Measurements from ENCODE around the gene CLEC2L. TPM values are rescaled to one million over a fixed set of nuclear protein-coding genes. Genes with fewer than 3 reads are reported as not detected.

The CLEC2L gene
- total and polyA plus RNA-seq, 2 experiments from 2014 or later, result not detected

- no peak overlapping the region for H2AFZ ChIP-seq
- H3K4me2 ChIP-seq, result no peak overlapping the region
- peaks cover 44% of the 10 kb centered on the region for H3K27me3 ChIP-seq
- H3K4me1 ChIP-seq (ENCODE audit: insufficient read depth), result peaks cover 9% of the 10 kb centered on the region
- no peaks in the 10 kb centered on the region for H3K9me2 ChIP-seq (replicated peaks; ENCODE audit: insufficient read depth)
- no peaks in the 10 kb centered on the region for H4K20me1 ChIP-seq (ENCODE audit: insufficient read depth, poor library complexity, severe bottlenecking)
- 69% methylated on average over 4 of the region's 4 CpGs for WGBS (ENCODE audit: low lambda C conversion rate, missing lambda C conversion rate)
- H3K27ac ChIP-seq, result no peak overlapping the region
- H3K79me2 ChIP-seq, result no peaks in the 10 kb centered on the region
- no peak for DNase-seq (ENCODE audit: low spot score)
- H3K4me3 ChIP-seq, result no peak overlapping the region
- H3K9me3 ChIP-seq (ENCODE audit: low read depth), result no peaks in the 10 kb centered on the region
- no peak for TF ChIP-seq CTCF (IDR thresholded peaks at IDR 0.05; ENCODE audit: poor library complexity)
- no peak for TF ChIP-seq EZH2phosphoT487 (IDR thresholded peaks at IDR 0.05; ENCODE audit: low read depth, severe bottlenecking, unreplicated experiment)
- no peak for TF ChIP-seq EZH2 (IDR thresholded peaks at IDR 0.05; ENCODE audit: borderline replicate concordance)
- H3K36me3 ChIP-seq (replicated peaks; ENCODE audit: insufficient read depth, low read depth), result no peaks in the 10 kb centered on the region
Measured at GRCh38 chr7:139481364-139481763, 42.1 kb upstream of the CLEC2L start.

- Histone ChIP-seq H3K9me3 (ENCODE audit: low read depth) (no peaks in the 10 kb centered on the region), H3K4me1 (ENCODE audit: insufficient read depth) (peaks cover 9% of the 10 kb centered on the region), H3K9me2 (replicated peaks; ENCODE audit: insufficient read depth) (no peaks in the 10 kb centered on the region), H3K36me3 (replicated peaks; ENCODE audit: insufficient read depth, low read depth) (no peaks in the 10 kb centered on the region), H3K4me2 (peak overlapping the region; percentile 81), H3K79me2 (no peaks in the 10 kb centered on the region), H3K4me3 (no peak overlapping the region), H3K27ac (no peak overlapping the region), H2AFZ (no peak overlapping the region), H4K20me1 (ENCODE audit: insufficient read depth, poor library complexity, severe bottlenecking) (no peaks in the 10 kb centered on the region), H3K27me3 (peaks cover 47% of the 10 kb centered on the region)
- TF ChIP-seq EZH2 (IDR thresholded peaks at IDR 0.05; ENCODE audit: borderline replicate concordance), result peak; percentile 56
- TF ChIP-seq EZH2phosphoT487 (IDR thresholded peaks at IDR 0.05; ENCODE audit: low read depth, severe bottlenecking, unreplicated experiment), result no peak
- DNase-seq (ENCODE audit: low spot score), result no peak
- WGBS (ENCODE audit: low lambda C conversion rate, missing lambda C conversion rate), result 69% methylated on average over 7 of the region's 8 CpGs
Measured at GRCh38 chr7:139482122-139482521, 41.4 kb upstream of the CLEC2L start.

GRCh38 chr7:139482662-139483466 is 40.6 kb upstream of the CLEC2L start:
- no peaks in the 10 kb centered on the region for H3K9me2 ChIP-seq (replicated peaks; ENCODE audit: insufficient read depth)
- no peaks in the 10 kb centered on the region for H4K20me1 ChIP-seq (ENCODE audit: insufficient read depth, poor library complexity, severe bottlenecking)
- no peaks in the 10 kb centered on the region for H3K9me3 ChIP-seq (ENCODE audit: low read depth)
- peaks cover 49% of the 10 kb centered on the region for H3K27me3 ChIP-seq
- H3K4me1 ChIP-seq (ENCODE audit: insufficient read depth), result peaks cover 9% of the 10 kb centered on the region
- H3K36me3 ChIP-seq (replicated peaks; ENCODE audit: insufficient read depth, low read depth), result no peaks in the 10 kb centered on the region
- H3K79me2 ChIP-seq, result no peaks in the 10 kb centered on the region
- 4% methylated on average over 78 of the region's 90 CpGs for WGBS (ENCODE audit: low lambda C conversion rate, missing lambda C conversion rate)
- peak overlapping the region; percentile 26 for H3K4me3 ChIP-seq
- DNase-seq (ENCODE audit: low spot score), result peak; percentile 41
- no peak overlapping the region for H3K27ac ChIP-seq
- peak overlapping the region; percentile 81 for H3K4me2 ChIP-seq
- TF ChIP-seq CTCF (IDR thresholded peaks at IDR 0.05; ENCODE audit: poor library complexity) (no peak), EZH2phosphoT487 (IDR thresholded peaks at IDR 0.05; ENCODE audit: low read depth, severe bottlenecking, unreplicated experiment) (peak; percentile 34), EZH2 (IDR thresholded peaks at IDR 0.05; ENCODE audit: borderline replicate concordance) (peak; percentile 86)
- H2AFZ ChIP-seq, result peak overlapping the region; percentile 60

- H3K27ac ChIP-seq, result no peak overlapping the region
- H3K79me2 ChIP-seq, result no peaks in the 10 kb centered on the region
- peaks cover 9% of the 10 kb centered on the region for H3K4me1 ChIP-seq (ENCODE audit: insufficient read depth)
- no peak overlapping the region for H3K4me3 ChIP-seq
- no peaks in the 10 kb centered on the region for H3K9me3 ChIP-seq (ENCODE audit: low read depth)
- H2AFZ ChIP-seq, result no peak overlapping the region
- WGBS (ENCODE audit: low lambda C conversion rate, missing lambda C conversion rate), result 86% methylated on average over 5 of the region's 5 CpGs
- no peaks in the 10 kb centered on the region for H4K20me1 ChIP-seq (ENCODE audit: insufficient read depth, poor library complexity, severe bottlenecking)
- TF ChIP-seq EZH2 (IDR thresholded peaks at IDR 0.05; ENCODE audit: borderline replicate concordance) (no peak), EZH2phosphoT487 (IDR thresholded peaks at IDR 0.05; ENCODE audit: low read depth, severe bottlenecking, unreplicated experiment) (no peak), CTCF (IDR thresholded peaks at IDR 0.05; ENCODE audit: poor library complexity) (no peak)
- peaks cover 31% of the 10 kb centered on the region for H3K27me3 ChIP-seq
- H3K9me2 ChIP-seq (replicated peaks; ENCODE audit: insufficient read depth), result no peaks in the 10 kb centered on the region
- no peak for DNase-seq (ENCODE audit: low spot score)
- no peak overlapping the region for H3K4me2 ChIP-seq
- no peaks in the 10 kb centered on the region for H3K36me3 ChIP-seq (replicated peaks; ENCODE audit: insufficient read depth, low read depth)
Measured at GRCh38 chr7:139487366-139488080, 36.0 kb upstream of the CLEC2L start.

All from hepatocyte (in vitro differentiated cells).